ENCODE measurements around the gene RPLP1.

RPLP1 gene

GRCh38 chr15:69499521-69500211 is 47.0 kb downstream of the RPLP1 start:
- DNase-seq, result no peak

- no peak for DNase-seq
Measured at GRCh38 chr15:69500339-69500738, 47.7 kb downstream of the RPLP1 start.

- no peak for DNase-seq
Measured at GRCh38 chr15:69501456-69501855, 48.8 kb downstream of the RPLP1 start.

GRCh38 chr15:69502470-69503045 is 49.9 kb downstream of the RPLP1 start:
- DNase-seq, result no peak

GRCh38 chr15:69504352-69505040 is 51.9 kb downstream of the RPLP1 start:
- DNase-seq, result no peak
